ENCODE measurements around the gene GDA. TPM values are rescaled to one million over a fixed set of nuclear protein-coding genes. Genes with fewer than 3 reads are reported as not detected.

Gene GDA
- total and polyA plus RNA-seq, 12 donors: 0.11 to 5.5 (median 0.39) TPM; not detected in 3

GRCh38 chr9:72134801-72135200 lies 14.4 kb upstream of the GDA start:
- Histone ChIP-seq H3K9me3 (no peaks in the 10 kb centered on the region), H3K4me3 (no peak overlapping the region), H3K4me1 (no peaks in the 10 kb centered on the region), H3K27ac (no peak overlapping the region), H3K27me3 (no peaks in the 10 kb centered on the region), H3K36me3 (no peaks in the 10 kb centered on the region)
- intact Hi-C loops (cut with DNase I): loop anchor here in 1 of 10 donors (10.0 kb wide), 1 partner anchor 60 kb away; no protein-coding TSS in a partner anchor
- WGBS, 2 donors: 94 to 95% methylated on average over 1 of the region's 1 CpG
- TF ChIP-seq CTCF (IDR thresholded peaks at IDR 0.05): no peak
- no peak for DNase-seq
- ATAC-seq: no peak

- no peaks in the 10 kb centered on the region for H3K36me3 ChIP-seq
- DNase-seq: no peak
- no peak overlapping the region for H3K4me3 ChIP-seq
- ATAC-seq: no peak
- no peaks in the 10 kb centered on the region for H3K9me3 ChIP-seq
- 78 to 84% methylated on average over 6 of the region's 6 CpGs for WGBS, 2 donors
- no peaks in the 10 kb centered on the region for H3K4me1 ChIP-seq
- no peak overlapping the region for H3K27ac ChIP-seq
- intact Hi-C loops (cut with DNase I): loop anchor here in 1 of 10 donors (10.0 kb wide), 1 partner anchor 57 kb away; no protein-coding TSS in a partner anchor
- TF ChIP-seq CTCF (IDR thresholded peaks at IDR 0.05): no peak
- peaks cover 0 to 4% (median 0%) of the 10 kb centered on the region in 7 donors for H3K27me3 ChIP-seq
These were observed 11.4 kb upstream of the GDA start for GRCh38 chr9:72137697-72138365.

- whole genome bisulfite sequencing, 2 donors: 85 to 86% methylated on average over 2 of the region's 2 CpGs
- Histone ChIP-seq H3K27me3 (peaks cover 0 to 8% (median 0%) of the 10 kb centered on the region in 7 donors), H3K9me3 (no peaks in the 10 kb centered on the region), H3K27ac (no peak overlapping the region), H3K36me3 (no peaks in the 10 kb centered on the region), H3K4me1 (no peaks in the 10 kb centered on the region), H3K4me3 (no peak overlapping the region)
- intact Hi-C loops (cut with DNase I): loop anchor here in 1 of 10 donors (10.0 kb wide), 1 partner anchor 56 kb away; no protein-coding TSS in a partner anchor
- no peak for TF ChIP-seq CTCF (IDR thresholded peaks at IDR 0.05)
- no peak for ATAC-seq
- DNase-seq: no peak
These were observed 10.0 kb upstream of the GDA start for GRCh38 chr9:72139226-72139625.

GRCh38 chr9:72140586-72140985 lies 8.7 kb upstream of the GDA start:
- DNase-seq (no peak), ATAC-seq (no peak)
- H3K4me1 ChIP-seq: no peaks in the 10 kb centered on the region
- H3K27ac ChIP-seq: no peak overlapping the region
- no peaks in the 10 kb centered on the region for H3K36me3 ChIP-seq
- intact Hi-C loops (cut with DNase I): no loop called here
- peaks cover 0 to 8% (median 0%) of the 10 kb centered on the region in 7 donors for H3K27me3 ChIP-seq
- 79 to 82% methylated on average over 4 of the region's 4 CpGs for WGBS, 2 donors
- TF ChIP-seq CTCF (IDR thresholded peaks at IDR 0.05): no peak
- no peak overlapping the region for H3K4me3 ChIP-seq
- no peaks in the 10 kb centered on the region for H3K9me3 ChIP-seq
